HG02623 (cell line): ENCODE results near the gene GAL3ST2.
"Not testable (repeated sequence)": the region's sequence is repeated elsewhere in the genome, so short reads cannot be mapped to it uniquely, and the experiment has no call there.

Experiments used
- ATAC-seq: cut with Tn5 transposase; IDR thresholded peaks from one replicate; pipeline ENCODE4 v1.9.1; 2021; ENCODE audit warnings: moderate library complexity; ENCODE audit not compliant: unreplicated experiment

GAL3ST2 gene

DNA sequence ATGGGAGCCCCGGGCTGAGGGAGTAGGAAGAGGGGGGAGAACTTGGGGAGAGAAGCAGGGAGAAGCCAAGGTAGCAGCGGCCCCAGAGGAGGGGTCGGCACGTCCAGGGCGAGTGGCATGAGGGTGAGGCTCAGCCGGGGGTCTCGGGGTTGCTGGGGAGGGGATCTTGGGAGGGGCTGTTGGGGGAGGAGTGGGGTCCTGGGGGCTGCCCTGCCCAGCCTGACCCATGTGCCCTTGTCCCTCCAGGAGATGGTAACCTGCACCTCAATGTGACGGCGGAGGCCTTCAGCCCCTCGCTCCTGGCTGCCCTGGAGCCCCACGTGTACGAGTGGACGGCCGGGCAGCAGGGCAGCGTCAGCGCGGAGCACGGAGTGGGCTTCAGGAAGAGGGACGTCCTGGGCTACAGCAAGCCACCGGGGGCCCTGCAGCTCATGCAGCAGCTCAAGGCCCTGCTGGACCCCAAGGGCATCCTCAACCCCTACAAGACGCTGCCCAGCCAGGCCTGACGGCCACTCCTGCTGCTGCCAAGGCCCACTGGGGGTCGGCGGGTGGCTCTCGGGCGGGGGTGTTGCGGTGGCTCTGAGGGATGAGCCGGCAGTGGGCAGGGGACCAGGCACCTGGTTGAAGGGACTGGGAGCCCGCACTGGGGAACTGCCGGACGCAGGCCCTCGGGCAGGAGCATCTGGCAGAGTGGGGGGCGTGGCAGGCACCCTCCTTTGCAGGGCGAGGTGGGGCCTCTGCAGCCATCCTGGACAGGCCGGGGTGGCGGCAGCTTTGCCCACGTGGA, 9.0 kb upstream of the GAL3ST2 start:
- no peak for ATAC-seq

DNA sequence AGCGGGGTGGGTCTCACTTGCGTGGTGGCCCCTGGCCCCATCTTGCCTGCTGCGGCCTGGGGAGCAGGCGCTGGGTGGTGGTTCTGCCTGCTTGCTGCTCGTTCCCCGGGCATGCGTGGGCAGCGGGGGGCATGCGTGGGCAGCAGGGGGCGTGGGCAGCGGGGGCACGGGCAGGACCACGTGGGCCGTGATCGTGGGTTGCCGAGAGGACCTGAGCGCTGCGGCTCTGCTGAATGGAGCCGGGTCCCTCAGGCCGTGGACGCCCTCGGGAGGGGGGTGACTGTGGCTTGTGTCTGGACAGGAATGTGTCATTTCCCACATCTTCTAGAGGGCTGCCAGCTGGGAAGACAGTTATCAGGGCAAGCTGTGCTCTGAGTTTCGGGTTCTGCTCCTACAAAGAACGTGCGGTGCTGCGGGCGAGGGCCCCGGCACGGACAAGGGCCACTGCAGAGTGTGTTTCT, 8.3 kb upstream of the GAL3ST2 start:
- no peak for ATAC-seq

DNA sequence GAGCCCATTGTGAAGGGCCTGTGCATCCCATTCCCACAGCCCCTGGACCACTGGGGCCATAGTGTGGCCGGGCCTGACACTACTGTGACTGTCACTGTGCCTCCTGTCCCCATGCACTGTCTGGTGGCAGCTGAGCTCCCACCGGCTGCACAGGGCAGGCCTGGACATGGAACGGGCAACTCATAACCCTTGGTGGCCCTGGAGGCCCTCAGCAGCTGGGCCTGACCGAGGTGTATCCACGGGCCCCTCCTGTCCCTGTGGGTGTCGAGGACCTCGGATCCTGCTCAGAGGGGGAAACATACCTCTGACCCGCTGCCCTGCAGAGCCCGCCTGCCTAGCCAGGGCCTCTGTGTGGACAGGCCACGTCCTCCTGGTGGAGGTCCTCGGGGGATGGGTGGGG, 7.8 kb upstream of the GAL3ST2 start:
- no peak for ATAC-seq

DNA sequence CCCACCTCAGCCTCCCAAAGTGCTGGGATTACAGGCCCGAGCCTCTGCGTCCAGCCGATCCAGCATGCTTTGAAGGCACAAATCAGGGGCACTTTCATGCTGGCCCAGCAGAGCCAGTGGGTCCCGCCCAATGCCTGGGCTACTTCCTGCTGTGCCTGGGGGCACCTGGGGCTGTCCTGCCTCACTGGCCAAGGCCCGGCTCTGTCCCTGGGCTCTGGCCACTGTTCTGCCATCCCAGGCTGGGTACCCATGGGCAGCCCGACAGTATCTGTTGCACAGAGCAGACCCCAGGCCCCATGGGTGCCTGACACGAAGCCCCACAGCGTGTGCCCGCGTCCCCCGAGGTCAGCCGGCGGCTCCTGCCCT, 6.8 kb upstream of the GAL3ST2 start:
- ATAC-seq, result no peak

DNA sequence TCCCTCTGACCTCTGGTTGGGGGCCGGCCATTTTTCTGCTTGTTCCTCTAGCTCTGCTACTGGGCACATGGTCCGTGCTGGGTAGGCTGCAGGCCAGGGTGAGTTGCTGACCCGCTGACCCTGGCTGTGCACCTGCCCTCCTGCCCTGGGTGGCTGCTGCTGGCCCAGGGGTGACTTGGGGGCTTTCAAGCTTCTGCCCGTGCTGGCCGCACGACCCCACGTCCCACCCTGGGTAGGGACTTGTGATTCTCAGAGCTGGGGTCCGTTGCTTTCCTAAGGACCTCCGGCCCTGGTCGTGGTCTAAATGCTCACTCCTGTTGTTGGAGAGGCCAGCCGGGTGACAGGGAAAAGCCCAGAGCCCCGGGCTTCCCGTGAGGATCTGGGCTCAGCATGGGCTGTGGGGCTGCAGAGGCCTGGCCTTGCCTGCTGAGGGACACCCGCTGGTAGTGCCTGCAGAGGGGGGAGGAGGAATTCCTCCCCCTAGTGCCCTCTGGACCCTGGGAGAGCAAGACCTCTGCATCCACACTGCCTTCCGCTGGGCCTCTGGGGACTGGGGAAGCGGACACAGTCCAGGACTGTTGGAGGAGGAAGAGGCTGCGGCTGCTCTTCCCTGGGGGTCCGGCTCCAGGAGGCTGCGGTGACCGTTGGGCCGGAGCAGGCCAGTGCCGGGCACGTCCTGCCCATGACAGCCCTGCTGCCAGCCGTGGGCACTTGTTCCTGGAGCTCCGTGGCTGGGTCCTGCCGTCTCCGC, 6.3 kb upstream of the GAL3ST2 start:
- no peak for ATAC-seq

DNA sequence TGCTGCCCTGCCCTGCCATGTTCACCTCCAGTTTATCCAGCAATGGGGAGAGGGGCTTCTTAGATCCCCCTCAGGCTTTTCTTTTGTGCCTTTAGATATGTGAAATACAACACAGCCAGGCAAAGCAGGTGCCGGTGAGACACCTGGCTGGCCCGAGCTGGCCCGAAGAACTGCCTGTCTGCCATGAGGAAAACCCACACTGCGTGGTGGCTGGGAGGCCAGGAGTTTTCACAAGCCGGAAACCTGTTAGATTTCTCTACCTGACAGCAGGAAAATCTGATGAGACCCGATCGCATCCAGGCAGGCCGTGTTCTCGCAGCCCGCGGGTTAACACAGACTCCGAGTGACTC, 5.7 kb upstream of the GAL3ST2 start:
- no peak for ATAC-seq

DNA sequence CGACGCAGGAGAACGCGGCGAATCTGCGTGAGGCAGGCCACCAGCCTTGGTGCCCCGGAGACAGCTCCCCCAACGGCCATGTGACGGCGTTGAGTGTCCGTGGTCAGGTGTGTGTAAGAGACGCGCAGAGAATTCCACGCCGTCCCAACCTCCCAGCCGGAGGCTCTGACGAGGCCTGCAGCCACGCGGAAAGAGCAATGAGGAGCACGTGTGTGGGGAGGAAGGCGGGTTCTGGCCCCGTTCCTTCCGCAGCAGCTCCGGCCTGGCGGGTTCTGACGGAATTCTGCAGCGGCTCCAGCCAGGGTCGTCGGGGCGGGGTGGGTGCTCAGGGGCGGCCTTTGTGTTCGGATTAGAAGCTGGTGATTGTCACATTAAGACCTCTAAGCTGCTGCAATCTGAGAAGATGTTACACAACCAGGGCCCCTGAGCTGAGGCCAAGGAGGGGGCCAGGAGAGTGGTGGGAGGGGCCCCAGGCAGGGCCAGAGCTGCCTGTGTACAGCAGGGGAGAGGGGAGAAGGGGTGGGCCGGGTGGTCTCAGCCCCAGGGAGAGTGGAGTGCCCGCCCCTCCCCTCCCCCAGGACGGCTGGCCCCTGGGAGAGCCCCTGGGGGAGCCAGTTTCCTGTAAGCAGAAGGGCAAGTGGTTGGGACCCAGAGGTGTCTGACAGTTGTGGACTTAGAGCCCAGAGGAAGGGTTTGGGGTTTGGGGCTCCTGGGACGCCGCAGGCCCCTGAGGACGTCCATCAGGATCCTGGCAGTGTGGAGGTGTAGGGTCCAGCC, 5.1 kb upstream of the GAL3ST2 start:
- ATAC-seq, result no peak

DNA sequence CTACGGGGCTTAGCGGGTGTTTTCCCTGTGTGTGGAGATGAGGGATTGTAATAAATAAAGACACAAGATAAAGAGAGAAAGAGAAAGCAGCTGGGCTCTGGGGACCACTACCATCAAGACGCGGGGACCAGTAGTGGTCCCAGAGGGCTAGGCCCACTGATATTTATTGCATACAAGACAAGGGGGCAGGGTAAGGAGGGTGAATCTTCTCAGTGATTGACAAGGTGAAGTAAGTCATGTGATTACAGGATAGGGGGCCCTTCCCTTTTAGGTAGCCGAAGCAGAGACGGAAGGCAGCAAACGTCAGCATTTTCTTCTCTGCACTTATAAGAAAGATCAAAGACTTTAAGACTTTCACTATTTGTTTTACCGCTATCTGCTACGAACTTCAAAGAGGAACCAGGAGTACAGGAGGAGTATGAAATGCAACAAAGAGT, 4.5 kb upstream of the GAL3ST2 start:
- ATAC-seq, result no peak

DNA sequence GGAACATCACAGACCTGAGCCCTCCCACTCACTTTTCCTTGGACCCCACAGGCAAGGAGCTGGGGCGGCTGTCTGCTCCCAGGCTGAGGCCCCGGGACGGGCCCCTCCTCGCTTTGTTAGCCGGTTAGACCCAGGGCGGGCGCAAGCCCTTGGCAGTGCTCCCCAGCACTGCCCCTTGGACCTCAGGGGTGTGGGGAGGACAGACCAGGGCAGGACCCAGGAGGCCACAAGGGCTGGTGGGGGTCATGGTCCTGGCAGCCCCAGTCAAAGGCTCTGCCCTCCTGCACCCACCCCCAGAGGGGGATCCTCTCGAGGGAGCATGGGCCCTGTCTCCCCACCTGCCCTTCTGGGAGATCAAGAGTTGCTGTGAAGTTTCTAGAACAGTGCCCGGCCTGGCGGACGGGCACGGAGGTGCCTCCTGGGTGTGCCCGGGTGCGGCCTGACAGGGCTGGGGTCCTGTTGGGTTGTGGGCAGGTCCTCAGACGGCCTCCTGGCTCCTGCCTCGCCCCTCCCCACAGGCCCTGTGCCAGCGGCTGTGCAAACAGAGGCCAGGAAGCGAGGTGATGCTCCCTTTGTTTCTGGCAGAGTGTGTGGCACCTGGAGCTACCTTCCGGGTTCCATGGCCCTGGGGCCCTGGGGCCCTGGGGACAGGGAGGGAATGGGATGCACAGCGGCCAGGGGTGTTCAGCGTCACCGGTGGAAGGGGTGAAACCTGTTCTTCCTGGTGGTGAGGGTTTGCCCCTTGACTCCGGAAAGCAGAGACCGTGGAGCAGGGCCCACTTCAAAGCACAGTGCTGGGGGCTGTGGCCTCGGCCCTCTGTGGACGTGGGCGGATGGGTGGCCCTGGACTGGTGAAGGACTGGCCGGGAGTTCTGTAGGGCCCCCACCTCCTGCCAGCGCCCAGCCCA, 2.9 kb upstream of the GAL3ST2 start:
- no peak for ATAC-seq

DNA sequence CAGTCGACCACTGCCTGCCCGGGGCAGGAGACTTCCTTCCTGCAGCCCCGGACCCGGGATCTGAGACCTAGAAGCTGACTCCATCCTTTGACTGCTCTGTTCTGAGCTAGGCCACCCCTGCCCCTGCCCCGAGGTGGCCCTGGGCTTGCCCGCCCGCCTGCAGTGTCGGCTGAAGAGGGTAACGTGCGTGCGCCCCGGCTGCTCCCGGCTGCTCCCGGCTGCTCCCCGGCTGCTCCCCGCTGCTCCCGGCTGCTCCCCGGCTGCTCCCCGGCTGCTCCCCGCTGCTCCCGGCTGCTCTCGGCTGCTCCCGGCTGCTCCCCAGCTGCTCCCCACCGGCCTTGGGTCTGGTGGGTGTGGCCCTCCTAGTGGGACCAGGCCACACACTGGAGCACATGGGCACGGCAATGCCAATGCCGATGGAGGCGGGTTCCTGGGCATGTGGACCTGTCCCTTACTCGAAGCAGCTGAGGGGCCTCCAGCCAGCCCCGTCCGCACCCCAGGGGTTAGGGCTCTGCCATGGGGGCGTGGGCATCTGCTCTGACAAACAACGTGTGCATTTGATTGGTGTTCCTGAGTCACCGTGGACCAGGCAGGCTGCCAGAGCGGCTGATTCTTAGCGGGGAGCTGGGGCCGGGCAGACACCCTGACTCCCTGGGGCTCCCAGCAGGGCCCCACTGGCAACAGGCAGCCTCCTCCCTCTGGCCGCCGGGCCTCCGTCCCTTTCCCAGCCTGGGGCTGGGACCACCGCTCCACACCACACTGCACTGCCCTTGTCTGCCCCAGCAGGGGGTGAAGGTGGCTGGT, 2.0 kb upstream of the GAL3ST2 start:
- ATAC-seq, result no peak

DNA sequence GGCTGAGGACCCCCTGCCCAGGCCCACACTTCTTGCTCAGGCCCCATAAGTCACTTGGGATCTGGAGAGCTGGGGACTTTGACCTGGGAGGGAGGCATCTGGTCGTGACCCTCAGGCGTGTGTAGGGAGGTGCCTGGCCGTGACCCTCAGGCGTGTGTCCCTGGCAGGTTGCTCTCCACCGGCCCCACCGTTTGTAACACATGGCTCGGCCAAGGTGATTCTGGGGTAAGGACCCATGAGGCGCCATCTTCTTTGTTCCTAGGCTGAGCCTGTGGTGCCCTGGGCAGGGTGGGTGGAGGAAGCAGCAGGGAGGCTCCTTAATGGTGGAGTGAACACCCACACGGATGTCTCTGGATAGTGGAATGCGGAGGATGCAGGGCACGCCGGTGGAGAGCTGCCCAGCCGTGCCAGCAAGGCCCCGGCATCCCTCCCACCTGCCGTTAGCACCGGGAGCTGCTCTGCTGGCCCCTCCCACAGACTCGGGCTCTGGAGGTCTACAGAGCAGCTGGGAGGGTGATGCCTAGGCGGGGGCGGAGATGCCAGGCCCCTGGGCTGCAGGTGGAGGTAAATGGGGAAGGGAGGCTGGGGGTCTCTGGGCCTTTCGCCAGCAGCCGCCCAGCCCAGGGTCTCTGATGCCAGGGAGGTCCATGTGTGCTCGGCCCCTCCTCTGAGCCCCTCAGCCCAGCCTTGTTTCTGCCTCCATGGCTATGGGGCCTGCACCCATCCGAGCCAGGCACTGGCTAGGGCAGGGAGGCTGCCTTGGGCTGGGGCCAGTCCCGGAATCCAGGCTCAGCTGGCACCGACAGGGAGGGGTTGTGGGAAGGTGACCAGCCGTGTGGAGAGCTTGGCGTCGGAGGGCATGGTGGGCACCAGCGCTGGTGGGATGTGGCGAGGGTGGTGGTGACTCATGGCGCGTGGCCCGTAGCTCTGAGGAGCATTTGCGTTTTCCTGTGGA, 1.1 kb upstream of the GAL3ST2 start:
- ATAC-seq, result no peak

DNA sequence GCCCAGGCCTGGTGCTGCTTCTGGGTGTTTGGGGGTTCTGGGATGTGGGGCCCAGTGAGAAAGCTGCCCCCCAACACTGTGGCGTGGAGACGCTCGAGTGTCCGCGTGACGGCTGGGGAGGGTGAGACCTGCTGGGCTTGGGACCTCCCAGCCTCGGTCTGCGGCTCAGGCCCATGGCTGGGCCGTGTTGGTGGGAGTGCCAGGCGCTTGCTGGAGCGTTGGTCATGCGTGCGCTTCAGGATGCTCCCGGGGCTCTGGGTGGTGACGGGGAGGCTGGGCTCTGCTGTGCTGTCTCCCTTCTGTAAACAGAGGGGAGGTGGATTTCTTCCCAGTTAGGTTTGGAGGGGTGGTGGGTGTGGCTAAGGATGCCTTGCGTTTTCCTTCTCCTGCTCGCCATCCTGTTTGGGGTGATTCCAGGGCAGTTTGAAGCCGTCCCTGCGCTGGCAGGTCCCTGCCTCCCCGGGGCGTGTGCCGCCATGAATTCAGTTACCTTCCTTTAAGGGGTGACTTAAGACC, 606 bp downstream of the GAL3ST2 start:
- ATAC-seq, result no peak

DNA sequence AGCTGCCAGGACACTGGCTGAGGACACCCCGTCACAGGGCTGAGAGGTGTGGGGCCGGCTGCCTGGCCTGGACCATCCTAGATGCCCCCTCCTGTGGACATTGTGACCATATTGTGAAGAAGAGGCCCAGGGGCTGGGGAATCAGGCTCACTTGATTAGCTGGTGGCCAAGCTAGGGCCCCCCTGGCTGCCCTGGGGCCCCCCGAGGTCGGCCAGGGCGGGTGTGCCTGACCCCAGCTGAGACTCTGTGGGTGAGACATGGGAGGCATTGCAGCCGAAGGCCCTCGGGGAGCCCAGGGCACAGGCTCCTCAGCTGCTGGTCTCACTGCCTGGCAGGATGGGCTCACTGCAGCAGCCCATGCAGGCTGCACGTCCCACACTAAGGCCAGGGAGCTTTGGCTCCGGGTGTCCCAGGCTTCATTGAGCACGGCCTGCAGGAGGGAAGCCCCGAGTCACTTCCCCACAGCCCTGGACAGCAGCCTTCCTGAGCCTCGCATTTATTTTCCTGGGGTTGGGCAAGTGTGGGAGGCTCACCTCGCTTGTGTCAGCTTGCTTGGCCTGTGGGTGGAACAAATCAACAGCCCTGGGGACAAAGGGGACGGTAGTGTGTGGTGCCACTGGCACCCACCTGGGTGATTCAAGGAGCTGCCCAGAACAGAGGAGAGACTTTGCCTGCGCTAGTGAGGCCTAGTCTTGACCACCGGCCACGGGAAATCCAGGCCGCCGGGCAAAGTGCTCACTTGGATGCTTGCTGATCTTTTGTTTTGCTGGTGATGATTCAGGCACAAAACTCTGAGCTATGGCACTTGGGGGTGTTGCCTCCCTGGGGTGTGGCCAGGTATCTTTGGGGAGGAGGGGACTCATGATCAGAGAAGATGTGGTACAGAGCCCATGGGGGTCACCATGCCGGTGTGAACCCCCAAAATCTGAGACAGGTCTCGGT, 1.3 kb downstream of the GAL3ST2 start:
- no peak for ATAC-seq

DNA sequence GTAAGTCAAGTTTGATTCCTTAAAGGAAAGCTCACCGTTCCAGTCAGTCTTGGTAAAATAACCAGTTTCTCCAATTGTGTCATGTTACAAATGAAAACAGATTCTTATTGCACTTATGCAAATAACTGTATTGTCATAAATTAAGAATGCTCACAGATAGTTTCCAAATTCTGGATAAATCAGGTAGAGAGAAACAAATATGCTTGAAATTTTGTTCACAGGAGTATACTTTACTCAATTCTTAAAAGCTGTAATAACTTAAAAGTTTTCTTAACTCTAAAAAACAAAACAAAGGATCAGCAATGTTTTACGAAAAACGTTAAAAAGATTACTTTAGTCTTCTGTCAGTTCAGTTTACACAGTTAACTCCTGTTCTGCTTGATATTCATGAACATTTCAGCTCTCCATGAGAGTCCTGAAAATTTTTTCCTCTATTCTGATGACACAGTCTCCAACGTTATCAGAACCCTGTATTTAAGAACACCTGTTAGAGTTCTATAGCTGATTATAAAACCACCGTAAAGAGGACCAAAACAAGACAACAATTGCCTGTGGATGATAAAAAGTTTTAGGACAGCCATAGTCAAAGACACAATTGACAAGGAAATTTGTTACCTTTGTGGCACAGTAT, 4.4 kb downstream of the GAL3ST2 start:
- ATAC-seq, result no peak

DNA sequence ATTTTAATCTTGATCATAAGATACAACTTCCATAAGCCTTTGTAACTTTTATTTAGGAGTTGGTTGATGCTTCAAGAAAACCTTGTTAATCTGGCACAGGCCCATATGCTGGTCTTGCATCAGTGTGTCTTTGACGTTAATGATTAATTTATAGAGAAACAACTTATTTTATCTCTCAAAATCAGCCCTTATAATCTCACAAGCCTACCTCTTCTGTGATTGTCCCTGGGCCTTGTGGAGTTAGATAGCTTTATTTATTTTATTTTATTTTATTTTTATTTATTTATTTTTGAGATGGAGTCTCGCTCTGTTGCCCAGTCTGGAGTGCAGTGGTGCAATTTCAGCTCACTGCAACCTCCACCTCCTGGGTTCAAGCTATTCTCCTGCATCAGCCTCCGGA, 5.4 kb downstream of the GAL3ST2 start:
- ATAC-seq, result not testable (repeated sequence)

DNA sequence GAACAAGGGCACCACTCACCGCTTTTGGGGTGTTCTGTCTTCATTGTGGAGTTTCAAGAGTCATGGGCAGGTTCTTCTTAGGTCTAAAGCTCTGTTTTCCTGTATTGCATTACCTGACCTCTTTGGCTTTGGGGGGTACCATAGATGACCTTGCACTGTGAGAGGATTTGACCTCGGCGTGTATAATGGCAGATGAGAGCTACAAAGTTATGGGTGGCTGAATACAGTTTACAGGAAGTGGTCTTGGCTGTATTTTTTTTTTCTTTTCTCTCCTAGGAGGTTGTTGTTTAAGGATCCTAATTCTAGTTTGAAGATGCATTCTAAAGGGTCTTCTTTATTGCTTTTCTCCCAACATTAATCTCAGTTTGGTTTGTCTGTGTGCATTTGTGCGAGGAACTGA, 11.5 kb downstream of the GAL3ST2 start:
- no peak for ATAC-seq

DNA sequence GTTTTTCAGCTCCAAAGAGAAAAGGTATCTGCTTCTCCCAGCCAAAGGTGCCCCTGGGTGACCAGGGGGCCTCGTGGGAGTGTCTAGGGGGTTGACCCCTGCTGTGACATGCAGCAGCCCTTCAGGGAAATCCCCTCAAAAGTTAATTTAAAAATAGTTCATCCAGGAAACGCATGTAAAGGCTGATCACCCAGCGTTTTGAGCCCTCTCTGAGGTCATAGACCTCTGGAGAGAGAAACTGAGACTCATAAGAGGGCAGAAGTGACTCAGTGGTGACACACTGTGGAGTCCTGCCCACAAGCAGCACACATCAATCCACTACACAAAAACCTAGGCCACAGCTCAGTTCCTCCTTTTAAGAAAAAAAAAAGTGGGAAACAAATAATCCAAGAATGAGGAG, 11.9 kb downstream of the GAL3ST2 start:
- no peak for ATAC-seq
